Lung (tissue), 12 donors: Measurements from ENCODE around the gene DOK6. TPM values are rescaled to one million over a fixed set of nuclear protein-coding genes. Genes with fewer than 3 reads are reported as not detected.

ENCODE experiments used
- ATAC-seq: fragments of 200-7000 bp; cut with Tn5 transposase; one replicate; pipeline ENCODE4 v1.9.1; 2020; ENCODE audit warnings: moderate number of reproducible peaks; ENCODE audit not compliant: insufficient read depth, low FRiP score
- DNase-seq, 3 donors: peaks; one replicate each; pipeline ENCODE4 v3.0.0-alpha.2; 2013 to 2017
- H3K27ac ChIP-seq, 2 donors: one replicate each; pipeline ENCODE4 v1.5.1; 2013; ENCODE audit warnings: mild to moderate bottlenecking in 2 of 2, moderate library complexity in 2 of 2, control low read depth in 1 of 2, inconsistent platforms in 1 of 2, low read depth in 1 of 2, low read length in 1 of 2
- H3K27me3 ChIP-seq, 3 donors: one replicate each; pipeline ENCODE4 v1.5.1; 2013; ENCODE audit warnings: low read length in 2 of 3; ENCODE audit not compliant: control insufficient read depth in 3 of 3, insufficient read depth in 3 of 3
- H3K36me3 ChIP-seq, 4 donors: one replicate each; pipeline ENCODE4 v1.5.1; 2013; ENCODE audit warnings: low read length in 4 of 4, mild to moderate bottlenecking in 1 of 4, moderate library complexity in 1 of 4; ENCODE audit not compliant: control insufficient read depth in 4 of 4, insufficient read depth in 4 of 4
- H3K4me1 ChIP-seq, 5 donors: one replicate each; pipeline ENCODE4 v1.5.1; 2013; ENCODE audit warnings: low read length in 5 of 5, mild to moderate bottlenecking in 2 of 5, moderate library complexity in 1 of 5; ENCODE audit not compliant: control insufficient read depth in 5 of 5, insufficient read depth in 5 of 5
- H3K4me3 ChIP-seq: one replicate; pipeline ENCODE4 v1.5.1; 2013; ENCODE audit warnings: mild to moderate bottlenecking, control low read depth, moderate library complexity
- H3K9ac ChIP-seq, 2 donors: one replicate each; pipeline ENCODE4 v1.5.1; 2013; ENCODE audit warnings: low read length in 2 of 2, control low read depth in 1 of 2; ENCODE audit not compliant: insufficient read depth in 1 of 2
- H3K9me3 ChIP-seq, 4 donors: one replicate each; pipeline ENCODE4 v1.5.1; 2013; ENCODE audit warnings: low read length in 3 of 4, mild to moderate bottlenecking in 1 of 4, moderate library complexity in 1 of 4; ENCODE audit not compliant: control insufficient read depth in 4 of 4, insufficient read depth in 3 of 4
- WGBS, 2 donors: extraction: QIAGEN DNeasy Blood & Tissue Kit; methylation state at CpG; one replicate each; pipeline ENCODE4 v1.1.7; 2013; 5-methylcytosine and 5-hydroxymethylcytosine counted together
- polyA plus RNA-seq, 2 donors: library from polyadenylated mRNA; stranded (reverse); fragments of 200-250 nt; gene quantifications; one replicate each; pipeline ENCODE4 v1.2.1, GENCODE V29; 2013
- total RNA-seq, 2 donors: library from RNA; depleted of rRNA in 1 of 2; stranded (reverse); fragments of >200 nt in 1 of 2; gene quantifications; one replicate each; pipeline ENCODE4 v1.2.1, GENCODE V29; 2014 to 2021
- TF ChIP-seq, protein P1 (sequence below): IDR thresholded peaks from 2 replicates; pipeline ENCODE4 v1.5.1; 2012; ENCODE audit warnings: mild to moderate bottlenecking; ENCODE audit errors: control extremely low read depth, extremely low read depth
- donor health status: control.
- donor health status: control.
- donor health status: Bipolar disorder and iron deficiency.
- donor health status: healthy.
- donor health status: DM: yes; HTN: yes; CAD: no.

The DOK6 gene
- total and polyA plus RNA-seq, 4 donors = 0.61 to 21.3 (median 2.7) TPM

DNA sequence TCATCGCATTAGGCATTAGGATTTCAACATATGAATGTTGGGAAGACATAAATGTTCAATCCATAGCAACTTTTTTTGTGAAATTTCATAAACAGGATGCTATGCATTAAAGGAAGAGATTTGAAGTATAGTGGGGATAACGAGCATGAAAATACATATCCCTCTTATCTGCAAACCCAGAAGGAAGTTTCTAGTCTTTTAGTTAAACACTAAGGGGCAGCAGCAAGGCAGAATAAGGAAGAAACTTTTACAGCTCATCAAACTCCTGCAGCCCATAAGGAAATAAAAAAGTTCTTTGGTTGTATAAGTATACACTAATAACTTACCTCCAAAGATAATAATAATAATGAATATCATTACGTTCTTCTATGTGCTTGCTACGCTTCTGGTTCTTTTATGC is 465.5 kb downstream of the DOK6 start:
- 69 to 81% methylated on average over 4 of the region's 4 CpGs for WGBS, 2 donors
- no peaks in the 10 kb centered on the region for H3K4me1 ChIP-seq
- H3K36me3 ChIP-seq = no peaks in the 10 kb centered on the region
- H3K27me3 ChIP-seq = no peaks in the 10 kb centered on the region
- H3K9me3 ChIP-seq = no peaks in the 10 kb centered on the region
- TF ChIP-seq, protein P1, sequence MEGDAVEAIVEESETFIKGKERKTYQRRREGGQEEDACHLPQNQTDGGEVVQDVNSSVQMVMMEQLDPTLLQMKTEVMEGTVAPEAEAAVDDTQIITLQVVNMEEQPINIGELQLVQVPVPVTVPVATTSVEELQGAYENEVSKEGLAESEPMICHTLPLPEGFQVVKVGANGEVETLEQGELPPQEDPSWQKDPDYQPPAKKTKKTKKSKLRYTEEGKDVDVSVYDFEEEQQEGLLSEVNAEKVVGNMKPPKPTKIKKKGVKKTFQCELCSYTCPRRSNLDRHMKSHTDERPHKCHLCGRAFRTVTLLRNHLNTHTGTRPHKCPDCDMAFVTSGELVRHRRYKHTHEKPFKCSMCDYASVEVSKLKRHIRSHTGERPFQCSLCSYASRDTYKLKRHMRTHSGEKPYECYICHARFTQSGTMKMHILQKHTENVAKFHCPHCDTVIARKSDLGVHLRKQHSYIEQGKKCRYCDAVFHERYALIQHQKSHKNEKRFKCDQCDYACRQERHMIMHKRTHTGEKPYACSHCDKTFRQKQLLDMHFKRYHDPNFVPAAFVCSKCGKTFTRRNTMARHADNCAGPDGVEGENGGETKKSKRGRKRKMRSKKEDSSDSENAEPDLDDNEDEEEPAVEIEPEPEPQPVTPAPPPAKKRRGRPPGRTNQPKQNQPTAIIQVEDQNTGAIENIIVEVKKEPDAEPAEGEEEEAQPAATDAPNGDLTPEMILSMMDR = no peak
- H3K4me3 ChIP-seq = no peak overlapping the region
- no peak overlapping the region for H3K9ac ChIP-seq
- H3K27ac ChIP-seq = no peak overlapping the region
- DNase-seq (no peak), ATAC-seq (no peak)

DNA sequence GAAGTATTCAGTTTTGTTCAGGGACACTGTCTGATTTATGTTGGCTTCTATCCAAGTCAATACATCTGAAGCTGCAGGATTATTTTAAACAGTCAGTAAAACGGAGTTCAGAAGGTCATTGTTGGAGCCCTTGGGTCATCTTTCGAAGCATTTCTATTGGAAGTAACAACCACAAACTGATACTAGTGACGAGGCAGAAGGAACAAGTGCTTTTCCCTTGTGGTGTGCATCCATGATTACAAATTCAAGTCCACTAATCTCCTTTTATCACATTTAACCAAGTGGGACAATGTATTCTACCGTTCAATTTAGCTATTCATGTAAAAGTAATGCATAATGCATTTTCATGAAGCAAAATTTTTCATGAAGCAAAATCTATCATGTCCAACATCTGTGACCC is 470.0 kb downstream of the DOK6 start:
- H3K9ac ChIP-seq = no peak overlapping the region
- no peaks in the 10 kb centered on the region for H3K9me3 ChIP-seq
- H3K27me3 ChIP-seq = no peaks in the 10 kb centered on the region
- peaks cover 0 to 2% (median 0%) of the 10 kb centered on the region in 5 donors for H3K4me1 ChIP-seq
- H3K27ac ChIP-seq = no peak overlapping the region
- no peak overlapping the region for H3K4me3 ChIP-seq
- DNase-seq (no peak), ATAC-seq (no peak)
- TF ChIP-seq, protein P1 = no peak
- no peaks in the 10 kb centered on the region for H3K36me3 ChIP-seq
- 83 to 87% methylated on average over 4 of the region's 4 CpGs for WGBS, 2 donors

DNA sequence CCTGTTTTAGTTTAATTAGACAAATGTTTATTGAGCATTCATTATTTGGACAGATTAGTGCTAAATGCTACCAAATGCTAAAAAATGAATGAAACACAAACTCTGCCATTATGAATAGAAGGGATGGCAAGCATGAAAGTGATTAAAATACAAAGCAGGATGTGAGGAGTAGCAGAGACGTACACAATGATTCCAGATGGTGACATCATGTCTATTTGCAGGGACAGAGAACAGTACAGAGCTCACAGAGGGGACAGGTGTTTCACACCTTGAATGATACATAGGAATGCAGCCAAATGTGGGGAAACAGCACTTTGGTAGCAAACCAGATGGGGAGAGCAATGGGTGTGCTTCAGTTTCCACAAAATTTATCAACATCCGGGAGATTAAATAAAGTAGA is 470.7 kb downstream of the DOK6 start:
- Histone ChIP-seq H3K4me3 (no peak overlapping the region), H3K9me3 (no peaks in the 10 kb centered on the region), H3K4me1 (peaks cover 0 to 2% (median 0%) of the 10 kb centered on the region in 5 donors), H3K36me3 (no peaks in the 10 kb centered on the region), H3K27ac (no peak overlapping the region), H3K9ac (no peak overlapping the region), H3K27me3 (no peaks in the 10 kb centered on the region)
- TF ChIP-seq, protein P1 = no peak
- DNase-seq = no peak
- 92 to 93% methylated on average over 2 of the region's 2 CpGs for WGBS, 2 donors
- no peak for ATAC-seq

DNA sequence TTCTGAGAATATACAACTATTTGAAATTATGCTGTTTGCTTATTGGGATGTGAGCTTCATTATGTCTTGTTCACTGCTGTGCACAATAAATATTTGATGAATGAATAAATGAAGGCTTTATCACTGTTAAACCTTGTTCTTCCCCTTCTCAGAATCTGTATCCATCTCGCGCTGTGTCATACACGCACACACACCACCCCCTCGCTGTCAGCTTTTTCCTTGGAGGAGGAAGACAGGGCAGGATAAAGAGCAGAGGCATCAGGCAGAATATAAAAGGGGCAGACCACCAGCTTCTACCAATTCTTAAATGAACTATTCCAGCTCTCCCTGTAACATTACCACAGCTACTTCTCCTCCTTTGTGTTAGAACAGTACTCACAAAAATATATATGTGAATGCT is 472.0 kb downstream of the DOK6 start:
- Histone ChIP-seq H3K36me3 (no peaks in the 10 kb centered on the region), H3K9ac (no peak overlapping the region), H3K4me1 (peaks cover 0 to 2% (median 0%) of the 10 kb centered on the region in 5 donors), H3K27ac (no peak overlapping the region), H3K9me3 (no peaks in the 10 kb centered on the region), H3K27me3 (no peaks in the 10 kb centered on the region), H3K4me3 (no peak overlapping the region)
- 91 to 92% methylated on average over 4 of the region's 4 CpGs for WGBS, 2 donors
- ATAC-seq = no peak
- no peak for DNase-seq
- TF ChIP-seq, protein P1 = no peak
